ENCODE data around the gene ATP1A3. TPM values are rescaled to one million over a fixed set of nuclear protein-coding genes. Genes with fewer than 3 reads are reported as not detected.

The ATP1A3 gene
- total RNA-seq, 1 experiment from 2014 or later, result 34.7 TPM

- intact Hi-C loops (cut with micrococcal nuclease), result no loop called here
- Histone ChIP-seq H4K20me1 (ENCODE audit: insufficient read depth) (no peaks in the 10 kb centered on the region), H3K4me2 (ENCODE audit: low read length) (no peak overlapping the region), H3K9me2 (ENCODE audit: insufficient read depth) (no peaks in the 10 kb centered on the region), H3K27ac (ENCODE audit: low read depth, low read length) (no peak overlapping the region), H2AFZ (ENCODE audit: low read depth, low read length, poor library complexity, severe bottlenecking) (no peak overlapping the region), H3K27me3 (ENCODE audit: insufficient read depth, low read length) (no peaks in the 10 kb centered on the region), H3K9ac (ENCODE audit: low read length) (no peak overlapping the region), H3K79me2 (ENCODE audit: insufficient read depth, low read length) (no peaks in the 10 kb centered on the region), H3K4me1 (ENCODE audit: control insufficient read depth in 1 of 2, insufficient read depth in 2 of 2, low read length in 2 of 2) (peaks cover 6% of the 10 kb centered on the region in 2 experiments; a peak in 3 of 4 replicates), H3K36me3 (ENCODE audit: control insufficient read depth in 1 of 2, insufficient read depth in 2 of 2, low read length in 2 of 2) (no peaks in the 10 kb centered on the region), H3K9me3 (ENCODE audit: control insufficient read depth in 1 of 2, insufficient read depth in 1 of 2, low read depth in 1 of 2, low read length in 2 of 2) (no peaks in the 10 kb centered on the region), H3K4me3 (replicated peaks in 1 of 2; ENCODE audit: low read depth in 1 of 2, low read length in 2 of 2) (no peak overlapping the region)
- TF ChIP-seq POLR2AphosphoS5 (IDR thresholded peaks at IDR 0.05; ENCODE audit: low read depth, low read length), result no peak
- TF ChIP-seq SIN3A (IDR thresholded peaks at IDR 0.05; ENCODE audit: low read depth), result no peak
- no peak for TF ChIP-seq EGR1 (IDR thresholded peaks at IDR 0.05; ENCODE audit: low read depth)
- TF ChIP-seq POLR2A (IDR thresholded peaks at IDR 0.05; ENCODE audit: borderline replicate concordance, extremely low read depth, insufficient read depth, insufficient read length), result no peak
- no peak for TF ChIP-seq EZH2 (IDR thresholded peaks at IDR 0.05)
- TF ChIP-seq SP1 (IDR thresholded peaks at IDR 0.05; ENCODE audit: low read depth), result no peak
- TF ChIP-seq ELF1 (IDR thresholded peaks at IDR 0.05; ENCODE audit: borderline replicate concordance, low read depth), result no peak
- TF ChIP-seq FOSL1 (IDR thresholded peaks at IDR 0.05; ENCODE audit: low read depth), result no peak
- TF ChIP-seq ATF3 (IDR thresholded peaks at IDR 0.05), result no peak
- no peak for TF ChIP-seq CBX3 (IDR thresholded peaks at IDR 0.05; ENCODE audit: low read depth)
- no peak for ATAC-seq
- ChIA-PET POLR2A (no interaction called here), CTCF (interaction anchor here (2.1 kb wide), 1 partner anchor 12 kb away, joined by 8 read pairs; no protein-coding TSS in a partner anchor), RAD21 (ENCODE audit: low non-redundant PET in 1 of 2, low total read pairs in 2 of 2, uncharacterized antibody in 2 of 2, unreplicated experiment in 2 of 2) (no interaction called here)
- BruUV-seq (replicated peaks), result no TSS peak
- DNase-seq (ENCODE audit: low read depth, low spot score), result no peak
These were observed 46.0 kb upstream of the ATP1A3 start for GRCh38 chr19:42040031-42040430.

- intact Hi-C loops (cut with micrococcal nuclease), result no loop called here
- H3K4me1 ChIP-seq (ENCODE audit: control insufficient read depth in 1 of 2, insufficient read depth in 2 of 2, low read length in 2 of 2), result peaks cover 6 to 14% of the 10 kb centered on the region in 2 experiments
- no peaks in the 10 kb centered on the region for H3K36me3 ChIP-seq (ENCODE audit: control insufficient read depth in 1 of 2, insufficient read depth in 2 of 2, low read length in 2 of 2)
- BruUV-seq (replicated peaks), result no TSS peak
- H3K9me2 ChIP-seq (ENCODE audit: insufficient read depth), result no peaks in the 10 kb centered on the region
- ChIA-PET RAD21 (ENCODE audit: low non-redundant PET in 1 of 2, low total read pairs in 2 of 2, uncharacterized antibody in 2 of 2, unreplicated experiment in 2 of 2) (no interaction called here), POLR2A (no interaction called here), CTCF (interaction anchor here (3.0 kb wide), 1 partner anchor 10 kb away, joined by 23 read pairs; no protein-coding TSS in a partner anchor)
- no peaks in the 10 kb centered on the region for H3K27me3 ChIP-seq (ENCODE audit: insufficient read depth, low read length)
- H3K4me3 ChIP-seq (replicated peaks in 1 of 2; ENCODE audit: low read depth in 1 of 2, low read length in 2 of 2), result no peak overlapping the region
- no peak for TF ChIP-seq REST (IDR thresholded peaks at IDR 0.05; ENCODE audit: low read depth)
- no peak for ATAC-seq
- DNase-seq (ENCODE audit: low read depth, low spot score), result no peak
- H3K79me2 ChIP-seq (ENCODE audit: insufficient read depth, low read length), result no peaks in the 10 kb centered on the region
- H3K9me3 ChIP-seq (ENCODE audit: control insufficient read depth in 1 of 2, insufficient read depth in 1 of 2, low read depth in 1 of 2, low read length in 2 of 2), result no peaks in the 10 kb centered on the region
- H2AFZ ChIP-seq (ENCODE audit: low read depth, low read length, poor library complexity, severe bottlenecking), result no peak overlapping the region
- H3K27ac ChIP-seq (ENCODE audit: low read depth, low read length), result no peak overlapping the region
- H3K4me2 ChIP-seq (ENCODE audit: low read length), result no peak overlapping the region
- no peak overlapping the region for H3K9ac ChIP-seq (ENCODE audit: low read length)
- H4K20me1 ChIP-seq (ENCODE audit: insufficient read depth), result no peaks in the 10 kb centered on the region
These were observed 44.6 kb upstream of the ATP1A3 start for GRCh38 chr19:42038666-42039065.
